Muscle of arm (tissue), 12 donors: ENCODE data around the gene GDAP1L1. TPM values are rescaled to one million over a fixed set of nuclear protein-coding genes. Genes with fewer than 3 reads are reported as not detected.
"Not testable (repeated sequence)": the region's sequence is repeated elsewhere in the genome, so short reads cannot be mapped to it uniquely, and the experiment has no call there.

Source experiments
- DNase-seq: peaks from one replicate; pipeline ENCODE4 v3.0.0-alpha.2; 2013
- polyA plus RNA-seq, 12 donors: library from polyadenylated mRNA; unstranded; fragments of 120-200 nt; gene quantifications; one replicate each; pipeline ENCODE4 v1.2.1, GENCODE V29; 2013; ENCODE audit not compliant: insufficient read length in 12 of 12

Gene GDAP1L1
- polyA plus RNA-seq, 12 donors = 0.09 to 1.0 (median 0.30) TPM; not detected in 5

- DNase-seq = no peak
Observed at GRCh38 chr20:44219170-44219730, 27.9 kb upstream of the GDAP1L1 start.

DNA sequence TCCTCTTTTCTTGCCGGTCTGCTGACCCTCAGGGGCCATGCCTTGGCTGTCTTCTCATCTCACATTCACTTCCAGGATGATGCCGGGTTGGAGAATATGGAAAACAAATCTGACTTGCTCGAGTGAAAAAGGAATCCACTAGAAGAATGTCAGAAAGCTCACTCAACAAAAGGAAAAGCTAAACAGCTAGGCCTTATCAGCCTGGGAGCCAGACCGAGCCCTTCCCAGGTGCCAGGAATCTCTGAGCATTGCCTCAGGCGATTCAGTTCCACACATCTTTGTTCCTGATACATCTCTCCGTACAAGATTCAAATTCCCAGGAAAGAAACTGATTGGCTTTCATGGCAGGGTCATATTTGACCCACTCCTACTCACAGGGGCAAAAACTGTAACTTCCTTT is 27.3 kb upstream of the GDAP1L1 start:
- DNase-seq = no peak

GRCh38 chr20:44221368-44221954 is 25.6 kb upstream of the GDAP1L1 start:
- no peak for DNase-seq

GRCh38 chr20:44222027-44222426 is 25.1 kb upstream of the GDAP1L1 start:
- DNase-seq = no peak

- DNase-seq = no peak
Observed at GRCh38 chr20:44222633-44223368, 24.3 kb upstream of the GDAP1L1 start.

GRCh38 chr20:44223721-44224120 is 23.4 kb upstream of the GDAP1L1 start:
- no peak for DNase-seq

GRCh38 chr20:44224637-44225036 is 22.5 kb upstream of the GDAP1L1 start:
- DNase-seq = no peak

GRCh38 chr20:44228465-44229258 is 18.4 kb upstream of the GDAP1L1 start:
- no peak for DNase-seq

- DNase-seq = no peak
Observed at GRCh38 chr20:44231193-44231592, 15.9 kb upstream of the GDAP1L1 start.

GRCh38 chr20:44231713-44232468 is 15.2 kb upstream of the GDAP1L1 start:
- DNase-seq = no peak

DNA sequence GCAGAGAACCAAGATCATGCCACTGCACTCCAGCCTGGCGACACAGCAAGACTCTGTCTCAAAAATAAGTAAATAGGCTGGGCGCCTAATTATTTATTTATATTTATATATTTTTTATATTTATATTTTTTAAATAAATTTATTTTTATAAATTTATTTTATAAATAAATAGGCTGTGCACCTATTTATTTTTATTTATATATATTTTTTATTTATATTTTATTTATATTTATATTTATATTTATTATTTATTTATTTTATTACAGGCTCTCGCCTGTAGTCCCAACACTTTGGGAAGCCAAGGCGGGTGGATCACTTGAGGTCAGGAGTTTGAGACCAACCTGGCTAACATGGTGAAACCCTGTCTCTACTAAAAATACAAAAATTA is 14.6 kb upstream of the GDAP1L1 start:
- DNase-seq = not testable (repeated sequence)

- no peak for DNase-seq
Observed at GRCh38 chr20:44233436-44234016, 13.6 kb upstream of the GDAP1L1 start.

GRCh38 chr20:44234566-44235317 is 12.4 kb upstream of the GDAP1L1 start:
- DNase-seq = no peak

DNA sequence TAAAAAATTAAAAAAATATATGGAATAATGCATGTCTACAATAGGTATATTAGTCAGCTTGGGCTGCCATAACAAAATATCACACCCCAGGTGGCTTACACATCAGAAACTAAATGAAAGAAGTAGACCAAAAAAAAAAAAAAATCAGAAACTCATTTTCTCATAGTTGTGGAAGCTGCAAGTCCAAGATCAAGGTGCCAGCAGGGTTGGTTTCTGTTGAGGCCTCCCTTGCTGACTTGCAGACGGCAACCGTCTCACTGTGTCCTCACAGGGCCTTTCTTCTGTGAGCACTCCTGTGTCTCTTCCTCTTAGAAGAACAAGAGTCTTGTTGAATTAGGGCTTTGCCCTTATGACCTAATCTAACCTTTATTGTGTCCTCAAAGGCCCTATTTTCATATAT is 11.4 kb upstream of the GDAP1L1 start:
- no peak for DNase-seq

DNA sequence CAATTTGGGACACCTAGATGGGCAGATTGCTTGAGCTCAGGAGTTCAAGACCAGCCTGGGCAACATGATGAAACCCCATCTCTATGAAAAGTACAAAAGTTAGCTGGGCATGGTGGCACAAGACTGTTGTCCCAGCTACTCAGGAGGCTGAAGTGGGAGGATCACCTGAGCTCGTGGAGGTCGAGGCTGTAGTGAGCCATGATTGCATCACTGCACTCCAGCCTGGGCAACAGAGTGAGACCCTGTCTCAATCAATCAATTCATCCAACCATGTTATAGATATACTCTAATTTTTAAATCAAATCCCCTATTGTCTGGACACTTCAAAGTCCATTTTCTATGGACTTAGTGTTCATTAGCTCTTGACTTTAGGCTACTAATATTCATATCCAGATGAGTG is 10.3 kb upstream of the GDAP1L1 start:
- not testable (repeated sequence) for DNase-seq

- DNase-seq = no peak
Observed at GRCh38 chr20:44241796-44242195, 5.3 kb upstream of the GDAP1L1 start.

GRCh38 chr20:44245977-44246376 is 1.1 kb upstream of the GDAP1L1 start:
- DNase-seq = no peak

- DNase-seq = peak; percentile 16
Observed at GRCh38 chr20:44247586-44248409, 690 bp downstream of the GDAP1L1 start.

DNA sequence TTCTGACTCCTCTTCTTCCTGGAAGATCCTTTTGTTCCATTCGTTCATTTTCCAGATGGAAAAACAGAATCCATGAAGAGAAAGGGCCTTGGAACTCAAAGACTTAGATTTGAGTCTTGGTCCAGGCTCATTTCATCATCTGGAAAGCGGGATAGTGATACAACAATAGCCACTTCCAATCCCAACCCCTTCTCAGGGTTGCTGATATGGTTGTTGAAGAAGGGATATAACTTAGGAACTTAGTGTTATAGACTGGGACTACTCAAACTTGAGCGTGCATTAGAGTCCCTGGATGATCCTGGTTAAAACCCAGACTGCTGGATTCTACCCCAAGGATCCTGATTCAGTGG is 1.3 kb downstream of the GDAP1L1 start:
- no peak for DNase-seq

DNA sequence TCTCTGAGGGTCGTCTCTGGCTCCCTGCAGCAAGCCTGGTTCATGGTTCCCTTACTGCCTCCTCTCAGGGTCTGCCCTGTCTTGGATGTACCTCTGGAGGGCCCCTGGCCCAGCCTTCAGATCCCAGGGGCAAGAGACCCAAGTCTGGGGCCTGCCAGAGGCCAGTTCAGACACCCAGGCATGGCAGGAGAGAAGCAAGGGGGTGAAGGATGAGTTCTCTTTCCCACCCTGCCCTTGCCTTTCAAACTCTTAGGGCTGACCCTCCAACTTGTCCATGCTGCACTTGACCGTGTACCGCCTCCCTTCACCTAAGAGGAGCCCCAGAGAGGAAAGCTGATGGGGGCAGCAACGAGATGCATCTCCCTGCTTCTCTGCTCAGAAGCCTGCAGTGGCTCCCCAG is 4.2 kb downstream of the GDAP1L1 start:
- DNase-seq = no peak
